Measurements from ENCODE around the gene GMDS. TPM values are rescaled to one million over a fixed set of nuclear protein-coding genes. Genes with fewer than 3 reads are reported as not detected.
A peak's percentile ranks its signal among the peaks of the same experiment; 100 is the strongest.

Gene GMDS
- total RNA-seq, 2 donors from 2014 or later = 25.4 to 29.5 TPM

GRCh38 chr6:1729133-1729749 is 516.2 kb downstream of the GMDS start:
- H3K27ac ChIP-seq (ENCODE audit: low read depth, low read length) = no peak overlapping the region
- H3K27me3 ChIP-seq (ENCODE audit: control insufficient read depth, insufficient read depth, low read length, poor library complexity, severe bottlenecking) = no peaks in the 10 kb centered on the region
- no peak overlapping the region for H3K27ac Mint-ChIP-seq
- no peak overlapping the region for H3K9ac ChIP-seq (ENCODE audit: extremely low read depth, low read length, poor library complexity, severe bottlenecking)
- H3K9me3 Mint-ChIP-seq = peaks cover 9% of the 10 kb centered on the region
- peaks cover 12% of the 10 kb centered on the region for H3K4me1 ChIP-seq (ENCODE audit: control insufficient read depth, insufficient read depth, low read length)
- peaks cover 50% of the 10 kb centered on the region for H3K4me1 Mint-ChIP-seq
- no peaks in the 10 kb centered on the region for H3K27me3 Mint-ChIP-seq (ENCODE audit: insufficient read depth)
- WGBS, 2 experiments (ENCODE audit: insufficient coverage in 1 of 2, insufficient read length in 1 of 2) = 73% methylated on average over 3 to 7 of the region's 7 CpGs
- TF ChIP-seq, protein P1, sequence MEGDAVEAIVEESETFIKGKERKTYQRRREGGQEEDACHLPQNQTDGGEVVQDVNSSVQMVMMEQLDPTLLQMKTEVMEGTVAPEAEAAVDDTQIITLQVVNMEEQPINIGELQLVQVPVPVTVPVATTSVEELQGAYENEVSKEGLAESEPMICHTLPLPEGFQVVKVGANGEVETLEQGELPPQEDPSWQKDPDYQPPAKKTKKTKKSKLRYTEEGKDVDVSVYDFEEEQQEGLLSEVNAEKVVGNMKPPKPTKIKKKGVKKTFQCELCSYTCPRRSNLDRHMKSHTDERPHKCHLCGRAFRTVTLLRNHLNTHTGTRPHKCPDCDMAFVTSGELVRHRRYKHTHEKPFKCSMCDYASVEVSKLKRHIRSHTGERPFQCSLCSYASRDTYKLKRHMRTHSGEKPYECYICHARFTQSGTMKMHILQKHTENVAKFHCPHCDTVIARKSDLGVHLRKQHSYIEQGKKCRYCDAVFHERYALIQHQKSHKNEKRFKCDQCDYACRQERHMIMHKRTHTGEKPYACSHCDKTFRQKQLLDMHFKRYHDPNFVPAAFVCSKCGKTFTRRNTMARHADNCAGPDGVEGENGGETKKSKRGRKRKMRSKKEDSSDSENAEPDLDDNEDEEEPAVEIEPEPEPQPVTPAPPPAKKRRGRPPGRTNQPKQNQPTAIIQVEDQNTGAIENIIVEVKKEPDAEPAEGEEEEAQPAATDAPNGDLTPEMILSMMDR (conservative IDR thresholded peaks at IDR 0.05) = no peak
- H3K4me3 Mint-ChIP-seq = no peak overlapping the region
- H3K4me3 ChIP-seq (ENCODE audit: low read length) = no peak overlapping the region
- peaks cover 12% of the 10 kb centered on the region for H3K9me3 ChIP-seq (ENCODE audit: control insufficient read depth, low read length)
- no peak for DNase-seq
- H3K36me3 ChIP-seq (ENCODE audit: control insufficient read depth, insufficient read depth, low read length) = no peaks in the 10 kb centered on the region
- peaks cover 2% of the 10 kb centered on the region for H3K36me3 Mint-ChIP-seq (ENCODE audit: low read depth)

- Histone ChIP-seq H3K4me3 (ENCODE audit: low read length) (no peak overlapping the region), H3K27me3 (ENCODE audit: control insufficient read depth, insufficient read depth, low read length, poor library complexity, severe bottlenecking) (no peaks in the 10 kb centered on the region), H3K36me3 (ENCODE audit: control insufficient read depth, insufficient read depth, low read length) (no peaks in the 10 kb centered on the region), H3K4me1 (ENCODE audit: control insufficient read depth, insufficient read depth, low read length) (peaks cover 12% of the 10 kb centered on the region), H3K9ac (ENCODE audit: extremely low read depth, low read length, poor library complexity, severe bottlenecking) (no peak overlapping the region), H3K27ac (ENCODE audit: low read depth, low read length) (no peak overlapping the region), H3K9me3 (ENCODE audit: control insufficient read depth, low read length) (peaks cover 8% of the 10 kb centered on the region)
- Mint-ChIP-seq H3K4me3 (no peak overlapping the region), H3K4me1 (peaks cover 54% of the 10 kb centered on the region), H3K27ac (peak overlapping the region; percentile 15), H3K27me3 (ENCODE audit: insufficient read depth) (no peaks in the 10 kb centered on the region), H3K9me3 (peaks cover 9% of the 10 kb centered on the region), H3K36me3 (ENCODE audit: low read depth) (peaks cover 2% of the 10 kb centered on the region)
- TF ChIP-seq, protein P1 (conservative IDR thresholded peaks at IDR 0.05) = no peak
- 33 to 59% methylated on average over 7 to 11 of the region's 11 CpGs for WGBS, 2 experiments (ENCODE audit: insufficient coverage in 1 of 2, insufficient read length in 1 of 2)
- peak; percentile 88 for DNase-seq
Measured at GRCh38 chr6:1726341-1726768, 519.0 kb downstream of the GMDS start.

GRCh38 chr6:1724616-1725015 is 520.8 kb downstream of the GMDS start:
- Histone ChIP-seq H3K4me3 (ENCODE audit: low read length) (no peak overlapping the region), H3K27ac (ENCODE audit: low read depth, low read length) (no peak overlapping the region), H3K36me3 (ENCODE audit: control insufficient read depth, insufficient read depth, low read length) (no peaks in the 10 kb centered on the region), H3K27me3 (ENCODE audit: control insufficient read depth, insufficient read depth, low read length, poor library complexity, severe bottlenecking) (no peaks in the 10 kb centered on the region), H3K4me1 (ENCODE audit: control insufficient read depth, insufficient read depth, low read length) (peaks cover 12% of the 10 kb centered on the region), H3K9ac (ENCODE audit: extremely low read depth, low read length, poor library complexity, severe bottlenecking) (peak overlapping the region; percentile 39), H3K9me3 (ENCODE audit: control insufficient read depth, low read length) (no peaks in the 10 kb centered on the region)
- H3K9me3 Mint-ChIP-seq = no peaks in the 10 kb centered on the region
- peak overlapping the region; percentile 8 for H3K27ac Mint-ChIP-seq
- peak; percentile 71 for DNase-seq
- 69 to 70% methylated on average over 8 of the region's 8 CpGs for WGBS, 2 experiments (ENCODE audit: insufficient coverage in 1 of 2, insufficient read length in 1 of 2)
- H3K4me1 Mint-ChIP-seq = peaks cover 57% of the 10 kb centered on the region
- H3K27me3 Mint-ChIP-seq (ENCODE audit: insufficient read depth) = no peaks in the 10 kb centered on the region
- no peak overlapping the region for H3K4me3 Mint-ChIP-seq
- TF ChIP-seq, protein P1 (conservative IDR thresholded peaks at IDR 0.05) = no peak
- H3K36me3 Mint-ChIP-seq (ENCODE audit: low read depth) = no peaks in the 10 kb centered on the region

Measured in endodermal cell (in vitro differentiated cells).